Neural crest cell (in vitro differentiated cells): ENCODE data around the gene PCBP3. TPM values are rescaled to one million over a fixed set of nuclear protein-coding genes. Genes with fewer than 3 reads are reported as not detected.
A peak's percentile ranks its signal among the peaks of the same experiment; 100 is the strongest.

Experiments used
- DNase-seq: peaks from one replicate; pipeline ENCODE4 v3.0.0; 2021; ENCODE audit warnings: low read depth, mixed read lengths, low spot score
- H3K27ac Mint-ChIP-seq: one replicate; pipeline ENCODE4 v1.8.0; 2021; ENCODE audit warnings: mild to moderate bottlenecking, mixed read lengths; ENCODE audit not compliant: unreplicated experiment
- H3K27me3 Mint-ChIP-seq: 2 replicates; pipeline ENCODE4 v1.8.0; 2021; ENCODE audit warnings: low read depth, mild to moderate bottlenecking, mixed read lengths
- H3K36me3 Mint-ChIP-seq: 2 replicates; pipeline ENCODE4 v1.8.0; 2021; ENCODE audit warnings: low read depth, mild to moderate bottlenecking, mixed read lengths
- H3K4me1 Mint-ChIP-seq: 2 replicates; pipeline ENCODE4 v1.8.0; 2021; ENCODE audit warnings: mixed read lengths
- H3K4me3 Mint-ChIP-seq: one replicate; pipeline ENCODE4 v1.8.0; 2021; ENCODE audit warnings: mild to moderate bottlenecking, mixed read lengths
- H3K9me3 Mint-ChIP-seq: 2 replicates; pipeline ENCODE4 v1.8.0; 2021; ENCODE audit warnings: mixed read lengths
- CTCF ChIP-seq: fragments of 200-600 bp; sonication (generic); conservative IDR thresholded peaks from 2 replicates; pipeline ENCODE4 v1.5.0; 2021; ENCODE audit warnings: antibody characterized with exemption, mild to moderate bottlenecking
- total RNA-seq: library from RNA; stranded (reverse); gene quantifications from 2 replicates; pipeline ENCODE4 v1.2.1, GENCODE V29; 2021

The PCBP3 gene
- total RNA-seq, 1 donor from 2014 or later: 5.1 TPM

GRCh38 chr21:45788637-45789506 lies 145.3 kb downstream of the PCBP3 start:
- no peak for DNase-seq
- peaks cover 4% of the 10 kb centered on the region for H3K9me3 Mint-ChIP-seq
- H3K4me1 Mint-ChIP-seq: peaks cover 6% of the 10 kb centered on the region
- H3K27ac Mint-ChIP-seq: no peak overlapping the region
- H3K27me3 Mint-ChIP-seq: no peaks in the 10 kb centered on the region
- H3K4me3 Mint-ChIP-seq: no peak overlapping the region
- TF ChIP-seq CTCF: no peak
- peaks cover 5% of the 10 kb centered on the region for H3K36me3 Mint-ChIP-seq

GRCh38 chr21:45790427-45790826 lies 146.9 kb downstream of the PCBP3 start:
- DNase-seq: no peak
- peak overlapping the region; percentile 87 for H3K27ac Mint-ChIP-seq
- H3K36me3 Mint-ChIP-seq: peaks cover 5% of the 10 kb centered on the region
- no peaks in the 10 kb centered on the region for H3K27me3 Mint-ChIP-seq
- H3K9me3 Mint-ChIP-seq: peaks cover 4% of the 10 kb centered on the region
- no peak overlapping the region for H3K4me3 Mint-ChIP-seq
- TF ChIP-seq CTCF: no peak
- H3K4me1 Mint-ChIP-seq: peaks cover 6% of the 10 kb centered on the region

GRCh38 chr21:45791562-45792418 lies 148.3 kb downstream of the PCBP3 start:
- Mint-ChIP-seq H3K27ac (no peak overlapping the region), H3K4me3 (no peak overlapping the region), H3K27me3 (no peaks in the 10 kb centered on the region), H3K36me3 (peaks cover 5% of the 10 kb centered on the region), H3K9me3 (peaks cover 4% of the 10 kb centered on the region), H3K4me1 (peaks cover 6% of the 10 kb centered on the region)
- DNase-seq: no peak
- TF ChIP-seq CTCF: no peak

- DNase-seq: no peak
- Mint-ChIP-seq H3K9me3 (peaks cover 4% of the 10 kb centered on the region), H3K27ac (no peak overlapping the region), H3K4me3 (no peak overlapping the region), H3K36me3 (peaks cover 5% of the 10 kb centered on the region), H3K4me1 (peaks cover 6% of the 10 kb centered on the region), H3K27me3 (no peaks in the 10 kb centered on the region)
- no peak for TF ChIP-seq CTCF
These were observed 149.3 kb downstream of the PCBP3 start for GRCh38 chr21:45792682-45793383.

- no peak for DNase-seq
- H3K4me3 Mint-ChIP-seq: no peak overlapping the region
- H3K4me1 Mint-ChIP-seq: peaks cover 6% of the 10 kb centered on the region
- peaks cover 3% of the 10 kb centered on the region for H3K36me3 Mint-ChIP-seq
- peaks cover 4% of the 10 kb centered on the region for H3K9me3 Mint-ChIP-seq
- H3K27ac Mint-ChIP-seq: no peak overlapping the region
- TF ChIP-seq CTCF: no peak
- H3K27me3 Mint-ChIP-seq: no peaks in the 10 kb centered on the region
These were observed 150.5 kb downstream of the PCBP3 start for GRCh38 chr21:45794027-45794426.
